ENCODE results near the gene CARS2.

CARS2 gene

GRCh38 chr13:110719036-110719710, 13.3 kb upstream of the CARS2 start:
- Histone ChIP-seq H3K4me1 (ENCODE audit: control insufficient read depth, insufficient read depth, low read length) (peaks cover 2% of the 10 kb centered on the region; the same call in 1 of the 2 replicates), H3K27me3 (ENCODE audit: control insufficient read depth, insufficient read depth, low read length) (no peaks in the 10 kb centered on the region), H3K36me3 (ENCODE audit: control insufficient read depth, insufficient read depth, low read length) (peaks cover 7% of the 10 kb centered on the region), H3K4me3 (ENCODE audit: low read length) (no peak overlapping the region), H3K9me3 (ENCODE audit: control insufficient read depth, insufficient read depth, low read length) (no peaks in the 10 kb centered on the region), H3K27ac (ENCODE audit: low read length) (no peak overlapping the region)
- WGBS (ENCODE audit: insufficient coverage, insufficient read length): no CpG with 5 or more reads among the region's 61 CpGs
- DNase-seq (ENCODE audit: low read depth, low spot score): no peak

GRCh38 chr13:110716247-110716515, 10.3 kb upstream of the CARS2 start:
- Histone ChIP-seq H3K27me3 (ENCODE audit: control insufficient read depth, insufficient read depth, low read length) (no peaks in the 10 kb centered on the region), H3K4me1 (ENCODE audit: control insufficient read depth, insufficient read depth, low read length) (peaks cover 2% of the 10 kb centered on the region; the same call in 1 of the 2 replicates), H3K4me3 (ENCODE audit: low read length) (peak overlapping the region; percentile 92; the same call in 1 of the 2 replicates), H3K9me3 (ENCODE audit: control insufficient read depth, insufficient read depth, low read length) (no peaks in the 10 kb centered on the region), H3K36me3 (ENCODE audit: control insufficient read depth, insufficient read depth, low read length) (peaks cover 7% of the 10 kb centered on the region), H3K27ac (ENCODE audit: low read length) (no peak overlapping the region)
- no CpG with 5 or more reads among the region's 12 CpGs for WGBS (ENCODE audit: insufficient coverage, insufficient read length)
- no peak for DNase-seq (ENCODE audit: low read depth, low spot score)

- no CpG with 5 or more reads among the region's 74 CpGs for WGBS (ENCODE audit: insufficient coverage, insufficient read length)
- peak overlapping the region; percentile 99 for H3K4me3 ChIP-seq (ENCODE audit: low read length)
- no peaks in the 10 kb centered on the region for H3K27me3 ChIP-seq (ENCODE audit: control insufficient read depth, insufficient read depth, low read length)
- H3K9me3 ChIP-seq (ENCODE audit: control insufficient read depth, insufficient read depth, low read length): no peaks in the 10 kb centered on the region
- peaks cover 7% of the 10 kb centered on the region for H3K36me3 ChIP-seq (ENCODE audit: control insufficient read depth, insufficient read depth, low read length)
- DNase-seq (ENCODE audit: low read depth, low spot score): peak; percentile 96
- H3K27ac ChIP-seq (ENCODE audit: low read length): no peak overlapping the region
- H3K4me1 ChIP-seq (ENCODE audit: control insufficient read depth, insufficient read depth, low read length): peaks cover 2% of the 10 kb centered on the region; the same call in 1 of the 2 replicates
Measured at GRCh38 chr13:110715395-110716246, 9.7 kb upstream of the CARS2 start.

- no peaks in the 10 kb centered on the region for H3K27me3 ChIP-seq (ENCODE audit: control insufficient read depth, insufficient read depth, low read length)
- no peak for DNase-seq (ENCODE audit: low read depth, low spot score)
- H3K9me3 ChIP-seq (ENCODE audit: control insufficient read depth, insufficient read depth, low read length): no peaks in the 10 kb centered on the region
- H3K4me3 ChIP-seq (ENCODE audit: low read length): peak overlapping the region; percentile 99
- no CpG with 5 or more reads among the region's 49 CpGs for WGBS (ENCODE audit: insufficient coverage, insufficient read length)
- no peak overlapping the region for H3K27ac ChIP-seq (ENCODE audit: low read length)
- H3K4me1 ChIP-seq (ENCODE audit: control insufficient read depth, insufficient read depth, low read length): peaks cover 2% of the 10 kb centered on the region; the same call in 1 of the 2 replicates
- peaks cover 7% of the 10 kb centered on the region for H3K36me3 ChIP-seq (ENCODE audit: control insufficient read depth, insufficient read depth, low read length)
Measured at GRCh38 chr13:110714797-110715394, 9.0 kb upstream of the CARS2 start.

- no peak overlapping the region for H3K27ac ChIP-seq (ENCODE audit: low read length)
Measured at GRCh38 chr13:110713981-110714796, 8.3 kb upstream of the CARS2 start.

GRCh38 chr13:110713642-110713952, 7.7 kb upstream of the CARS2 start, which contains the start of gene ING1:
ING1 (plus strand) TSS chr13:110713700; CDS start chr13:110714150, 450 bp downstream.
- H3K4me3 ChIP-seq (ENCODE audit: low read length): peak within 1 kb of the TSS; percentile 99
- H3K27me3 ChIP-seq (ENCODE audit: control insufficient read depth, insufficient read depth, low read length): no peaks in the 10 kb centered on the region
- no peaks in the 10 kb centered on the region for H3K4me1 ChIP-seq (ENCODE audit: control insufficient read depth, insufficient read depth, low read length)
- DNase-seq (ENCODE audit: low read depth, low spot score): no peak
- no peaks in the 10 kb centered on the region; the same call in 1 of the 2 replicates for H3K36me3 ChIP-seq (ENCODE audit: control insufficient read depth, insufficient read depth, low read length)
- no peaks in the 10 kb centered on the region for H3K9me3 ChIP-seq (ENCODE audit: control insufficient read depth, insufficient read depth, low read length)
- no CpG with 5 or more reads among the region's 45 CpGs for WGBS (ENCODE audit: insufficient coverage, insufficient read length)
- H3K27ac ChIP-seq (ENCODE audit: low read length): no peak within 1 kb of the TSS

More at GRCh38 chr13:110713981-110714796, 8.3 kb upstream of the CARS2 start:
- no peak for DNase-seq (ENCODE audit: low read depth, low spot score)
- peaks cover 1% of the 10 kb centered on the region for H3K36me3 ChIP-seq (ENCODE audit: control insufficient read depth, insufficient read depth, low read length)
- no CpG with 5 or more reads among the region's 86 CpGs for WGBS (ENCODE audit: insufficient coverage, insufficient read length)
- no peaks in the 10 kb centered on the region for H3K9me3 ChIP-seq (ENCODE audit: control insufficient read depth, insufficient read depth, low read length)
- no peaks in the 10 kb centered on the region; the same call in 1 of the 2 replicates for H3K4me1 ChIP-seq (ENCODE audit: control insufficient read depth, insufficient read depth, low read length)
- peak overlapping the region; percentile 99 for H3K4me3 ChIP-seq (ENCODE audit: low read length)
- H3K27me3 ChIP-seq (ENCODE audit: control insufficient read depth, insufficient read depth, low read length): no peaks in the 10 kb centered on the region

- WGBS (ENCODE audit: insufficient coverage, insufficient read length): no CpG with 5 or more reads among the region's 68 CpGs
- H3K36me3 ChIP-seq (ENCODE audit: control insufficient read depth, insufficient read depth, low read length): no peaks in the 10 kb centered on the region; the same call in 1 of the 2 replicates
Measured at GRCh38 chr13:110712849-110713641, 7.1 kb upstream of the CARS2 start.

GRCh38 chr13:110712081-110712848, 6.3 kb upstream of the CARS2 start:
- H3K27me3 ChIP-seq (ENCODE audit: control insufficient read depth, insufficient read depth, low read length): no peaks in the 10 kb centered on the region
- H3K4me1 ChIP-seq (ENCODE audit: control insufficient read depth, insufficient read depth, low read length): no peaks in the 10 kb centered on the region
- no CpG with 5 or more reads among the region's 58 CpGs for WGBS (ENCODE audit: insufficient coverage, insufficient read length)
- DNase-seq (ENCODE audit: low read depth, low spot score): no peak
- H3K27ac ChIP-seq (ENCODE audit: low read length): no peak overlapping the region
- peak overlapping the region; percentile 52; the same call in 1 of the 2 replicates for H3K4me3 ChIP-seq (ENCODE audit: low read length)
- H3K36me3 ChIP-seq (ENCODE audit: control insufficient read depth, insufficient read depth, low read length): no peaks in the 10 kb centered on the region; the same call in 1 of the 2 replicates
- H3K9me3 ChIP-seq (ENCODE audit: control insufficient read depth, insufficient read depth, low read length): no peaks in the 10 kb centered on the region

More at GRCh38 chr13:110712849-110713641, 7.1 kb upstream of the CARS2 start:
- H3K4me1 ChIP-seq (ENCODE audit: control insufficient read depth, insufficient read depth, low read length): no peaks in the 10 kb centered on the region
- no peaks in the 10 kb centered on the region for H3K9me3 ChIP-seq (ENCODE audit: control insufficient read depth, insufficient read depth, low read length)
- peak; percentile 98 for DNase-seq (ENCODE audit: low read depth, low spot score)
- peak overlapping the region; percentile 99; the same call in 1 of the 2 replicates for H3K4me3 ChIP-seq (ENCODE audit: low read length)
- H3K27me3 ChIP-seq (ENCODE audit: control insufficient read depth, insufficient read depth, low read length): no peaks in the 10 kb centered on the region
- H3K27ac ChIP-seq (ENCODE audit: low read length): no peak overlapping the region

All from iPS DF 6.9 (cell line).